ENCODE measurements around the gene TICRR.

DNA sequence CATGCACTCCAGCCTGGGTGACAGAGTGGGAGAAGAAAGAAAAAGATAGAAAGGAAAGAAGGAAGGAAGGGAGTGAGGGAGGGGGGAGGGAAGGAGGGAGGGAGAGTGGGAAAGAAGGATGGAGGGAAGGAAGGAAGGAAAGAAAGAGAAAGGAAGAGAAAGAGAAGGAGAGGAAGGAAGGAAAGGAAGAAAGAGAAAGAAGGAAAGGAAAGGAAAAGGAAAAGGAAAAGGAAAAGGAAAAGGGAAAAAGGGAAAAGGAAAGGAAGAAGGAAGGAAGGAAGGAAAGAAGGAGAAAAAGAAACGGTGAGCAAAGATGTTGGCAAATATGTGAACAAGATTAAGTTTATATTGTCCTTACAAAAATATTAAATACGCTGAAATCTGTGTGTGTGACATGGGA lies 36.2 kb upstream of the TICRR start:
- TF ChIP-seq, protein P1, sequence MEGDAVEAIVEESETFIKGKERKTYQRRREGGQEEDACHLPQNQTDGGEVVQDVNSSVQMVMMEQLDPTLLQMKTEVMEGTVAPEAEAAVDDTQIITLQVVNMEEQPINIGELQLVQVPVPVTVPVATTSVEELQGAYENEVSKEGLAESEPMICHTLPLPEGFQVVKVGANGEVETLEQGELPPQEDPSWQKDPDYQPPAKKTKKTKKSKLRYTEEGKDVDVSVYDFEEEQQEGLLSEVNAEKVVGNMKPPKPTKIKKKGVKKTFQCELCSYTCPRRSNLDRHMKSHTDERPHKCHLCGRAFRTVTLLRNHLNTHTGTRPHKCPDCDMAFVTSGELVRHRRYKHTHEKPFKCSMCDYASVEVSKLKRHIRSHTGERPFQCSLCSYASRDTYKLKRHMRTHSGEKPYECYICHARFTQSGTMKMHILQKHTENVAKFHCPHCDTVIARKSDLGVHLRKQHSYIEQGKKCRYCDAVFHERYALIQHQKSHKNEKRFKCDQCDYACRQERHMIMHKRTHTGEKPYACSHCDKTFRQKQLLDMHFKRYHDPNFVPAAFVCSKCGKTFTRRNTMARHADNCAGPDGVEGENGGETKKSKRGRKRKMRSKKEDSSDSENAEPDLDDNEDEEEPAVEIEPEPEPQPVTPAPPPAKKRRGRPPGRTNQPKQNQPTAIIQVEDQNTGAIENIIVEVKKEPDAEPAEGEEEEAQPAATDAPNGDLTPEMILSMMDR (IDR thresholded peaks at IDR 0.05), result no peak
- TF ChIP-seq EZH2 (IDR thresholded peaks at IDR 0.05; ENCODE audit: borderline replicate concordance, insufficient read depth, low read depth, low read length, poor library complexity, severe bottlenecking), result no peak
